AG08395 (cell line): ENCODE results near the gene CCDC159.

Experiments
- DNase-seq: peaks from one replicate; pipeline ENCODE4 v3.0.0; 2012; ENCODE audit warnings: mixed read lengths, low spot score

Gene CCDC159

GRCh38 chr19:11390933-11391680 lies 44.8 kb downstream of the CCDC159 start:
- no peak for DNase-seq

GRCh38 chr19:11397089-11397610 lies 50.8 kb downstream of the CCDC159 start:
- no peak for DNase-seq

GRCh38 chr19:11399667-11400066 lies 53.3 kb downstream of the CCDC159 start:
- DNase-seq, result no peak

- no peak for DNase-seq
These were observed 54.5 kb downstream of the CCDC159 start for GRCh38 chr19:11400798-11401197.

- no peak for DNase-seq
These were observed 55.7 kb downstream of the CCDC159 start for GRCh38 chr19:11401808-11402543.
